GM21390 (cell line): ENCODE data around the gene RABGEF1.
"Not testable (repeated sequence)": the region's sequence is repeated elsewhere in the genome, so short reads cannot be mapped to it uniquely, and the experiment has no call there.

Source experiments
- ATAC-seq: cut with Tn5 transposase; IDR thresholded peaks from one replicate; pipeline ENCODE4 v1.9.1; 2021; ENCODE audit not compliant: unreplicated experiment

Gene RABGEF1

DNA sequence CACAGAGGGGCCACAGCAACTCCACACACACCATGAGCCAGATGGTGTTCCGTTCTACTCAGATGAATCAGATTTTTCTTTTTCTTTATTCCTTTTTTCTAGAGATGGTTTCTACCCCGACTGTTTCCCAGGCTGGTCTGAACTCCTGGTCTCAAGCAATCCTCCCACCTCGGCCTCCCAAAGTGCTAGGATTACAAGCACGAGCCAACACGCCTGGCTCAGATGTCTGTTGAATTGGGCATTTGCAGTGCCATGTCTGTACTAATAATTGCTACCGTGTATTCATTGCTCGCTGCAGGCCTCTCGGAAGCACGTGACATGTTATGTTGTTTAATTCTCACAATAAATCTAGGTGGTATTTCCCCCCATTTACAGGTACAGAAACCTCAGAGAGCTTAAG, 67.2 kb downstream of the RABGEF1 start:
- no peak for ATAC-seq

DNA sequence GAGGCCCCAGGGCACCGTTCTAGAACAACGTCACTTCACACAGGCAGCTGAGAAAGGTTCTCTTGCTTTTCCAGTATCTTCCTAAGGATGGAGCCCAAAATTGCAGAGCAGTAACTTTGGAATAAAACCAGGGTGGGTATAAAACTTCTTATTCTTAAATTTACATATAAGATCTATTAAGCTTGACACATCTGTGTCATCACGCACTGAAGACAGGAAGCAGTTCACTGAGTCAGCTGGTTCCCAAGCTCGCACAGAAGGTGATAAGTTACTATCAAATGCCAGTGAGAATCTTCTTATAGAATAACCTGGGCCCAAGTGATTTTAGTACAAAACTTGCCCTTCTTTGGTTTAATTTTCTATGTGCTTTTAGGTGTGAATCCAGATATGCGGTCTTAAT, 70.2 kb downstream of the RABGEF1 start:
- no peak for ATAC-seq

DNA sequence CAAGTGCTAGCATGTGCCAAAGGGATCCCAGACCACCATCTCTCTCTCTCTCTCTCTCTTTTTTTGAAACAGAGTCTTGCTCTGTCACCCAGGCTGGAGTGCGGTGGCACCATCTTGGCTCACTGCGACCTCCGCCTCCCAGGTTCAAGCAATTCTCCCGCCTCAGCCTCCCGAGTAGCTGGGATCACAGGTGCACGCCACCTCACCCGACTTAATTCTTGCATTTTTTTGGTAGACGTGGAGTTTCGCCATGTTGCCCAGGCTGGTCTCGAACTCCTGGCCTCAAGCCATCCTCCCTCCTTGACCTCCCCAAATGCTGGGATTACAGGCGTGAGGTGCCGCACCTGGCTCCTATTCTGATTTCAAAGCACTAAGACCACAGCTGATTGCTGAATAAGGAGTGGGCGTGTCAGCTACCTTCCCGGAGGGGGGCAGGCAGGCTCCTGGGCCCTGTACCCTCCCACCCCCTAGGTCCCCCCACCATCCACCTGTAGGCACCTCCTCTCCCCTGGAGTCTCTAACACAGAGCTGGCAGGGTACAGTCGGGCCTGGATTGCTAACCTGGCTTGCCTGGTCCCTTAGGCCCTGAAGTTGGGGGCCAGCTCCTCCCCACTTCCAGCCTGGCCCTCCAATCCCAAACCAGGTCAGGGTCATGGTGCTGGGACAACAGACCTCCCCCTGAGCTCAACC, 74.8 kb downstream of the RABGEF1 start:
- ATAC-seq, result not testable (repeated sequence)

DNA sequence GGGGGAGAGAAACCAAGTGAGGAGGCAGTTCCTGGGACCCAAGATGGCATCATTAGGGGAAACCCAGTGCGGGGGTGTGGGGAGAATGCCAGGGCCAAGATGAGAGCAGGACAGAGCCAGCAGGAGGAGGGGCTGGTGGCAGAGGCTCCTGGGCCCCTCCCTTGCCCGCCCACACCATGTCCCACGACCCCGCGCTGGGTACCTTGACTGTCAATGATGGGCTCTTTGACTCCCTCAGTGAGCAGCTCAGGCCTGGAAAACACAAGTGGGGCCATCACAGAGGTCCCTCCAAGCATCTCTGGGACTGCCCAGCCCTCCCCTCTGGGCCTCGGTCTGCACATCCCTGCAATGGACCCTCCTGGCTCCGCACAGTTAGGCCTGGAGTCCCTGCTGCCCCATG, 75.4 kb downstream of the RABGEF1 start:
- ATAC-seq, result no peak

DNA sequence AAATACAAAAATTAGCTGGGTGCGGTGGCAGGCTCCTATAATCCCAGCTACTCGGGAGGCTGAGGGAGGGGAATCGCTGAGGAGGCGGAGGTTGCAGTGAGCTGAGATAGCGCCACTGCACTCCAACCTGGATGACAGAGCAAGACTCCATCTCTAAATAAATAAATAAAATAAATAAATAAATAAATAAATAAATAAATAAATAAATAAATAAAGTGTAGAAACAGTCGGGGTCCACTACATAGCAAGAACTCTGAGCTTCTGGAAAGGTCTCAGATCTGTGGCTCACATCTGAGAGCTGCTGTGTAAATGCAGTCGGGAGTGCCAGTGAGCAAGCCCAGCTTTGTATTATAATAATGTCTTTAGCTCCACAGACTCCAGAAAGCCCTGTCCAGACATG, 76.1 kb downstream of the RABGEF1 start:
- not testable (repeated sequence) for ATAC-seq

DNA sequence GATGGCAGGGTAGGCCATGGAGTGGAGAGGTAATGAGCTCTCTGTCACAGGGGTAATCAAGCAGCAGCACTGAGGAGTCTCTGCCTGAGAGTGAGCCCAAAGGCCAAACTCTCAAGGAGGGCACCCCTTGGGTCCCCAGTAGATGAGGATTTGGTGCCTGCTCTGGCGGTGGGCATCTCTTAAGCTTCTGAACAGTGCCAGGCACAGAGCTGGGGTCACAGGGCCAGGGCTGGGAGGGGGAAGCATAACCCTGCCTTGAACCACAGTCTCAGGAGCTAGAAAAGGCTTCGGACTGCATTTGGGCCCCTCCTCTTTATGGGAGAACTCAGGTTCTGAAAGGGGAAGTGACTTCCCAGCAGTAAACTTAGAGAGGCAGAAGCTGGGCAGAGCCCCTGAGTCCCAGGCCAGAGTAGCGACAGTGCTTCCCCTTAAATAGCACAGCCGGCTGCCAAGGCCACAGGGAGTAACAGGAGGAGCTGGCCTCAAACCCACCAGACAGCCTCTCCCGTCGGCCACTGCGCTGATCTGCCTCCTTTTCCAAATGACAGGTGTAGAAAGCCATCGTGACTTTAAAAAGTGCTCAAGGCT, 76.8 kb downstream of the RABGEF1 start:
- peak; percentile 69 for ATAC-seq

DNA sequence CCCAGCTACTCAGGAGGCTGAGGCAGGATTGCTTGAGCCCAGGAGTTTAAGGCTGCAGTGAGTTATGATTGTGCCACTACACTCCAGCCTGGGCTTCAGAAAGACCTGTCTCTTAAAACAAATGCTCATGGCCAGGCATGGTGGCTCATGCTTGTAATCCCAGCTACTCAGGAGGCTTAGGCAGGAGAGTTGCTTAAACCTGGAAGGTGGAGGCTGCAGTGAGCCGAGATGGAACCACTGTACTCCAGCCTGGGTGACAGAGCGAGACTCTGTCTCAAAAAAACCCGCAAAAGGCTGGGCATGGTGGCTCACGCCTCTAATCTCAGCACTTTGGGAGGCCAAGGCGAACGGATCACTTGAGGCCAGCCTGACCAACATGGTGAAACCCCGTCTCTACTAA, 77.4 kb downstream of the RABGEF1 start:
- ATAC-seq, result not testable (repeated sequence)

DNA sequence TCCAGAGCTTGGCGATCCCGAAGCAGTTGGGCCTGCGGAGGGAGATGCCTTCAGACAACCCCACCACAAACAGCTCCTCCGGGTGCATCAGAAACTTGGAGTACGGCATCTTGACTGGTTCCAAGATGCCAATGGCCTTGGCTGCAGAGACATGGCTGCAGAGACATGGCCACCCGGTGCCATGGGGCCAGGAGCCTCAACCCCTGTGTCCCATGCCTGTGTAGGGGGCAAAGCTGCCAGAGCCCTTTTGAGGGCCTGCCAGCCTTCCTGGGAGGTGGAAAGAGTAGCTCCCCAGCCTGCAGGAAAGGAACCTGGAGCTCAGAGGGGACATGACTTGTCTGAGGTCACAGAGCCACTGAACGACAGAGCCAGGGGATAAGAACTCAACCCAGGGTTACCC, 83.5 kb downstream of the RABGEF1 start:
- no peak for ATAC-seq

DNA sequence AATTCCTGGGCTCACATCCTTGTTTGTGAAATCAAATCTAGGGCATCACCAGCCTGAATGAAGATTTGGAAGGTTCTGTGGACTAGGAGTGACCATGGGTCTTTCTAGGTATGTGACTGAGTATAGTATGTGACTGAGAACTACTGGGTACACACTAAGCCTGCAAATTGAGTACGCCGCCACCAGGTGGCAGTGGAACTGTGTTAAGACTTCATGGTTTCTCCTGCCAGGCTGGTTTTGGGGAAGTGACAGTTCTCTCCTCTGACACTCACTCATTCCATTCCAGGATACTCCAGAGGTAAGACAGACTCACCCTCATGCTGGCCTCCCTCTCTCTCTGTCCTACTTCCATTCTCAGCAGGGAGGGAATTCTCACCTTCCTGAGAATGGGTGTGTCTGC, 85.0 kb downstream of the RABGEF1 start:
- not testable (repeated sequence) for ATAC-seq

DNA sequence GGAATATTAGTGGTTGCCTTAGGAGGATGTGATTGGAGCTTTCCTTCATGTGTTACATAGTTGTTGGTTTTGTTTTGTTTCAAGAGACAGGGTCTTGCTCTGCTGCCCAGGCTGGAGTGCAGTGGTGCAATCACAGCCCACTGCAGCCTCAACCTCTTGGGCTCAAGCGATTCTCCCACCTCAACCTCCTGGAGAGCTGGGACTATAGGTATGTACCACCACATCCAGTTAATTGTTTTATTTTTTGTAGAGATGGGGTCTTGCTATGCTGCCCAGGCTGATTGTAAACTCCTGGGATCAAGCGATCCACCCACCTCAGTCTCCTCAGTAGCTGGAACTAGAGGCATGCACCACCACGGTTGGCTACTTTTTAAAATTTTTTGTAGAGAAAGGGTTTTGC, 86.1 kb downstream of the RABGEF1 start:
- ATAC-seq, result no peak

DNA sequence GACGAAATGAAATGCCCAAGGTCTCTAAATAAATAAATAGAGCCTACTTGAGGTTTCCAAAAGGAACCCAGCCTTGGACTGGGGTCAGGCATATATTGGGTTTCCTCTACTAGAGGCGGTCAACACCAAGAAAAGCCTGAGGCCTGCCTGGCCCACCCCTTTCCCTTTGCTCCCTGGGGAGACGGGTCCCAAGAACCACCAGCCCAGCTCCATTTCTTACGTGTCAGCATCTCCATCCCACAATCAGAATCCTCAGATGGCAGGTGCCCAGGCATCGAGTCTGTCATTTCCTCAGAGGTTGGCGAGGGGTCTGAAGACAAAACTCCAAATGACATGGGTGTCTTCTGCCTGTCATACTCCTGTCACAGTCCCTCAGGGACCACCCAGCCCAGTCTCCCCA, 90.4 kb downstream of the RABGEF1 start:
- ATAC-seq, result not testable (repeated sequence)

DNA sequence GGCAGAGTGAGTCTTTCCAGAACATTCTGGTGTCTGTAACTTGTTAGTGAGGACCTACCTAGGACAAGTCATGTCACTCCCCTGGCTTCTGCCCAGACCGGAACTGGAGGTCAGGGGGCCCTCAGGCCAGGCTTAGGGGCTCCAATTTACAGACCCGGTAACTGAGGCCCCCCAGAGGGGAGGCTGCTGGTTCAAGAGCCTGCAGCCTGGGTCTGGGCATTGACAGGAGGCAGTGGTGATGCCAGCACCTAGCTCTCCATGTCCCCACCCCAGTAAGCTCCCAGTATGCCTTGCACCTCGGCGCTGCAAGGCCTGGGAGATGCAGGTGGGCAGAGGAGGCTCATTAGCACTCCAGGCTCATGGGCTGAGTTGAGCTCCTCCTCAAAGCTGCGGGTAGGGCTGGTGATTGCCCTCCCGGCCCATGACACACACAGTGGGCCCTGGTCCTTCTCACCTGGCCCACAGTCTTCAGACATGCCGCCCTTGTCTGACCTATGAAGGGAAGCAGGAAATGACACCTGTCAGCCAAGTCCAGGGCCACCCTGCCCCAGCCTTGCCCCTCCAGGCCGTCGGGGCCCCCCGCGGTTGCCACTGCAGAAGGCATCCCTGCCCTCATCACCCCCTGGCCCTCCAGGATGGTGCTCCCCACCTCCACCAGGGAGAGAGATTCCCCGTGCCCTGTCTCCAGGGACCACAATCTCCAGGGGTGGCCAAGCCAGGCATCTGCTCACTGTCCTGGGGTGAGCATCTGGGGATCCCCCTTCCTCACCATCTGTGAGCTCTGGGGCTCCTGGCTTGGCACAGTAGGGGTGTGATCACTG, 92.2 kb downstream of the RABGEF1 start:
- no peak for ATAC-seq

DNA sequence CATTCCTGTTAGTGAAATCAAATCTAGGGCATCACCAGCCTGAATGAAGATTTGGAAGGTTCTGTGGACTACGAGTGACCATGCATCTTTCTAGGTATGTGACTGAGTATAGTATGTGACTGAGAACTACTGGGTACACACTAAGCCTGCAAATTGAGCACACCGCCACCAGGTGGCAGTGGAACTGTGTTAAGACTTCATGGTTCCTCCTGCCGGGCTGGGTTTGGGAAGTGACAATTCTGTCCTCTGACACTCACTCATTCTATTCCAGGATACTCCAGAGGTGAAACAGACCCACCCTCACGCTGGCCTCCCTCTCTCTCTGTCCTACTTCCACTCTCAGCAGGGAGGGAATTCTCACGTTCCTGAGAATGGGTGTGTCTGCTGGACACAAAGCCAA, 96.5 kb downstream of the RABGEF1 start:
- peak; percentile 49 for ATAC-seq

DNA sequence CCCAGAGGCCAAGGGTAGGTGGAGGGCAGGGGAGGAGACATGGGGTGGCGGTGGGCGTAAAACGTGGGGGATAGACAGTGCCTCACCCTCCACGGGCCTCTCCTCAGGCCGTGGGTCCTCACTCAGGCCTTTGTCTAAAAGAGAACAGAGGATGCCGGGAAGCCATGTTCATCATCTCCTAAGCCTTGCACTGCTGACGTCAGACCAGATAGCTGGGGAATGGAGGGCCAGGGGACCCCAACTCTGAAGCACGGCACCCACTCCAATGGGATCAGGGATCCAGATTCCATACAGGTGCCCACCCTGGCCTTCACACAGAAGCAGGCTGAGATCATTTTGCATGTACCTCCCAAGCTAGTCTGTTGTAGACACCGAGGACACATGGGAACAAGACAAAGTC, 97.1 kb downstream of the RABGEF1 start:
- ATAC-seq, result no peak

DNA sequence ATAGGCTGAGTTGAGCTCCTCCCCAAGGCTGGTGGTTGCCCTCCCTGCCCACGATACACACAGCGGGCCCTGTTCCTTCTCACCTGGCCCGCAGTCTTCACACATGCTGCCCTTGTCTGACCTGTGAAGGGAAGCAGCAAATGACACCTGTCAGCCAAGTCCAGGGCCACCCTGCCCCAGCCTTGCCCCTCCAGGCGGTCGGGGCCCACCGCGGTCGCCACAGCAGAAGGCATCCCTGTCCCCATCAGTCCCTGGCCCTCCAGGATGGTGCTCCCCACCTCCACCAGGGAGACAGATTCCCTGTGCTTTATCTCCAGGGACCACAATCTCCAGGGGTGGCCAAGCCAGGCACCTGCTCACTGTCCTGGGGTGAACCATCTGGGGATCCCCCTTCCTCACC, 99.3 kb downstream of the RABGEF1 start:
- no peak for ATAC-seq

DNA sequence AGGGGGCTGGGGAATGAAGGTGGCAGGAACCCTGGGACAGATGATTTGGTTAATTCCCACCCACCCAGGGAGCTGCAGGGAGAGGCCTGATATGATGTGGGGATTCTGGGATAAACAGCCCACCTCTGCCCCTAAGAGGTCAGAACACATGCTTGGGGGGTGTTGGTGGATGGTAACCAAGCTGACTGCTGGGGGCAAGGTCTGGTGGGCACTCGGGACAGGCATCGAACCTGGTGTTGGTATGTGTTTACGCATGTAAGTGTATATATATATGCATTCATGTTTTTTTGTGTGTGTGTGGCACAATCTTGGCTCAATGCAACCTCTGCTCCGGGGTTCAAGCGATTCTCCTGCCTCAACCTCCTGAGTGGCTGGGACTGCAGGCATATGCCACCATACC, 99.8 kb downstream of the RABGEF1 start:
- ATAC-seq, result no peak

DNA sequence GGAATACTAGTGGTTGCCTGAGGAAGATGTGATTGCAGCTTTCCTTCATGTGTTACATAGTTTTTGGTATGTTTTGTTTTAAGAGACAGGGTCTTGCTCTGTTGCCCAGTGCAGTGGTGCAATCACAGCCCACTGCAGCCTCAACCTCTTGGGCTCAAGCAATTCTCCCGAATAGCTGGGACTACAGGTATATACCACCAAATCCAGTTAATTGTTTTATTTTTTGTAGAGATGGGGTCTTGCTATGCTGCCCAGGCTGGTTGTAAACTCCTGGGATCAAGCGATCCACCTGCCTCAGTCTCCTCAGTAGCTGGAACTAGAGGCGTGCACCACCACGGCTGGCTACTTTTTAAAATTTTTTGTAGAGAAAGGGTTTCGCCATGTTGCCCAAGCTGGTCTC, 101.4 kb downstream of the RABGEF1 start:
- ATAC-seq, result no peak

DNA sequence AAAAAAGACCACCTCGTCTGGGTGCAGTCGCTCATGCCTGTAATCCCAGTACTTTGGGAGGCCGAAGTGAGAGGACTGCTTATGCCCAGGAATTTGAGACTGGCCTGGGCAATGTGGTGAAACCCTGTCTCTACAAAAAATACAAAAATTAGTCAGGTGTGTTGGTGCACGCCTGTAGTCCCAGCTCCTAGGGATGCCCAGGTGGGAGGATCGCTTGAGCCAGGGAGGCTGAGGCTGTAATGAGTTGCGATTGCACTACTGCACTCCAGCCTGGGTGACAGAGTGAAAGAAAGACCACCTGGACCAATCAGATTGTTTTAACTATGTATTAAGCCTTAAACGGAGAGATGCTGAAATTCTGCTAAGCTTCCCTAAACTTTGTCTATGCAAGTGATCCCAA, 103.0 kb downstream of the RABGEF1 start:
- ATAC-seq, result not testable (repeated sequence)

DNA sequence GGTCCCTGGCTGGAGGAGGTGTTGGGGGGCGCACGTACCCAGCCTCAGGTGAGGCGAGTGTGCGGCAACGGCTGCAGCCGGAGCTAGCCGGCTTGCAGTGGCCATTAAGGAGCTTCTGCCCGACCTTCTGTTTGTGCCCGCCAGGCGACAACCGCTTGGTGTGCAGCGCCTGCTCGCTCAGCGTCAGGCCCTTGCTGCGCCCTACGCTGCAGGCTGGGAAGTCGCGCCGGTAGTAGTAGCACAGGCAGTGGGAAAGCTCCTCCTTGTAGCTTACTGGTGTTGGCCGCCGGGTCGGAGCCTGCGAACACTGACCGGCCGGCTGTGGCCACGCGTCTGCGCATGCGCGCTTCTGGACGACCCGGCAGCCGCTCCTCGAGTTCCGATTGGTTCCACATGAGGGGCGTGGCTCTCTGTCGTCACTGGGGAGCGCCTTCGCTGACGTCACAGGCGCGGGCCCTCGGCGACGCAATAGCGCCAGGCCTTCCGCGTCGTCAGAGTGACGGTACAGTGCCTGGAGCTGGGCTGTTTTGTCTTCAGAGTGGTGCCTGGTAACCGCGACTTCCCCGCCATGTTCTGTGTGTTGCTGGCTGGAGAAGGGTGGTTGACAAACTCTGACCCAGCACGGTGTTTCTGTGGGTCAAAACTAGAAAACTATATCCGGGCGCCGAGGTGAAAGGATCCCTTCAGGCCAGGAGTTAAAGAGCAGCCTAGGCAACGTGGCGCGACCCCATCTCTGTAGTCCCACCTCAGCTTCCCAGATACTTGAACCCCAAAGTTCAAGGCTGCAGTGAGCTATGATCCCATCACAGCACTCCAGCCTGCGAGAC, 104.2 kb downstream of the RABGEF1 start:
- peak; percentile 95 for ATAC-seq

DNA sequence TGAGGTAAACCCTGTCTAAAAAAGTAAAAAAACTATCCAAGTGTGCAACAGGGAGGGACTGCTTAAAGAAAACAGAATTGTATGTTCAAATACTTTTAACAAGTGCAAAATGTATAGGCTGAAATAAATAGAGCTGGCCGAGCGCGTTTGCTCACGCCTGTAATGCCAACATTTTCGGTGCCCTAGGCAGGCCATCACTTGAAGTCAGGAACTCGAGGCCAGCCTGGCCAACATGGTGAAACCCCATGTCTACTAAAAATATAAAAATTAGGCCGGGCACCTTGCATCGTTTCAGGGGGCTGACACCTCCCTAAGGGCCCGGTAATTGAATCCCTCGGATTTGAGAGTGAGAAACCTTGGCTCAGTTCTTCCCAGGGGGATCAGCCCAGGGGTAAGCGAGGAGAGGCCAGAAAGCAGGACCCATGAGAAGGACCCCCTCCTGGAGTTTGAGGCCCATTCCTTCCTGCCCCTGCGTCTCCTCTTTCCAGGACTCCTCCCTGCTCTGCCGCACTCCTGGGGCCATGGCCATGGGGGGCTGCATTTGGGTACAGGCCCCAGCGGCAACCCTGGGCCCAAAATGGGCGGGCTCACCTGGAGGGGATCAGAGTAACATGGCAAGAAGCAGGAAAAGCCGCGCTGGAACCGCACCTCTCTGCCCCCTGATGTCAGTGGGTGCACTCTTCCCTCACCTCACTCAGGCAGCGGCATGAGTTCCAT, 105.0 kb downstream of the RABGEF1 start:
- ATAC-seq, result no peak

DNA sequence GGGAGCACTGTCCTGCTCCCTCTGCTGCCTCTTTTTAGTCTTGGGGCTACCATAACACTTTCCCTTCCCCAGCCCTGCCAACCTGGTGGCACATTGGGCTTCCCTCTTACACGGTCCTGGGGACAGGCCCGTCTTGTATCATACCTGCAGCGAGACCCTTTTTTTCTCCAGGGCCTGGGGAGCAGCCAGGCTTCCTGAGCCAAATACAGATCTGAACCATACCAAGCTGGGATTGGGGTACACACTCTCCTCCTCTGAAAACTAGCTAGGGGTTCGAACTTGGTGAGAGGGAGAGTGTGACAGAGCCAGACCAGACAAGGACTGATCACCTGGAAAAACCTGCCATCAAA, 105.5 kb downstream of the RABGEF1 start:
- not testable (repeated sequence) for ATAC-seq
